Measurements from ENCODE around the gene BPIFB4. TPM values are rescaled to one million over a fixed set of nuclear protein-coding genes. Genes with fewer than 3 reads are reported as not detected.

BPIFB4 gene
- total and polyA plus RNA-seq, 2 experiments from 2014 or later: not detected

- no peak for TF ChIP-seq ZNF462 (CRISPR knock-in tag; IDR thresholded peaks at IDR 0.05)
These were observed 31.9 kb downstream of the BPIFB4 start (continued) for GRCh38 chr20:33111306-33111705.

GRCh38 chr20:33112547-33113386, 33.3 kb downstream of the BPIFB4 start:
- Histone ChIP-seq H3K27me3 (ENCODE audit: insufficient read depth) (no peaks in the 10 kb centered on the region), H3K36me3 (ENCODE audit: insufficient read depth) (no peaks in the 10 kb centered on the region)
- TF ChIP-seq ETS1 (IDR thresholded peaks at IDR 0.05) (no peak), ZNF114 (CRISPR knock-in tag; IDR thresholded peaks at IDR 0.05) (no peak), POLR2AphosphoS5 (IDR thresholded peaks at IDR 0.05; ENCODE audit: low read depth) (no peak), CREB1 (CRISPR knock-in tag; IDR thresholded peaks at IDR 0.05; ENCODE audit: low read depth) (no peak), REST (IDR thresholded peaks at IDR 0.05; ENCODE audit: unreplicated experiment) (no peak), JUNB (IDR thresholded peaks at IDR 0.05; ENCODE audit: unreplicated experiment) (no peak), ZNF331 (CRISPR knock-in tag; IDR thresholded peaks at IDR 0.05; ENCODE audit: low read depth) (no peak)

More at GRCh38 chr20:33112547-33113386, 33.3 kb downstream of the BPIFB4 start:
- H3K79me2 ChIP-seq (replicated peaks; ENCODE audit: insufficient read depth): no peaks in the 10 kb centered on the region
- DNase-seq (ENCODE audit: low spot score) (no peak), ATAC-seq (no peak)
- Mint-ChIP-seq H3K27me3 (ENCODE audit: insufficient read depth, low read depth, poor library complexity) (peaks cover 6% of the 10 kb centered on the region), H3K9me3 (peaks cover 19% of the 10 kb centered on the region), H3K27ac (no peak overlapping the region), H3K36me3 (ENCODE audit: low read depth) (peaks cover 12% of the 10 kb centered on the region), H3K4me3 (no peak overlapping the region), H3K4me1 (no peaks in the 10 kb centered on the region)
- no peaks in the 10 kb centered on the region for H4K20me1 ChIP-seq (replicated peaks; ENCODE audit: insufficient read depth)
- no peak overlapping the region for H3K27ac ChIP-seq (ENCODE audit: low read depth)
- H3K9me2 ChIP-seq (ENCODE audit: insufficient read depth): no peaks in the 10 kb centered on the region
- no peak overlapping the region for H2AFZ ChIP-seq
- no peaks in the 10 kb centered on the region for H3K4me1 ChIP-seq (ENCODE audit: insufficient read depth)
- no peak overlapping the region for H3K4me2 ChIP-seq
- no peak overlapping the region for H3K4me3 ChIP-seq
- no peaks in the 10 kb centered on the region for H3F3A ChIP-seq (replicated peaks; ENCODE audit: low read depth)

All from GM23338 (cell line).